ENCODE data around the gene RIN1.

DNA sequence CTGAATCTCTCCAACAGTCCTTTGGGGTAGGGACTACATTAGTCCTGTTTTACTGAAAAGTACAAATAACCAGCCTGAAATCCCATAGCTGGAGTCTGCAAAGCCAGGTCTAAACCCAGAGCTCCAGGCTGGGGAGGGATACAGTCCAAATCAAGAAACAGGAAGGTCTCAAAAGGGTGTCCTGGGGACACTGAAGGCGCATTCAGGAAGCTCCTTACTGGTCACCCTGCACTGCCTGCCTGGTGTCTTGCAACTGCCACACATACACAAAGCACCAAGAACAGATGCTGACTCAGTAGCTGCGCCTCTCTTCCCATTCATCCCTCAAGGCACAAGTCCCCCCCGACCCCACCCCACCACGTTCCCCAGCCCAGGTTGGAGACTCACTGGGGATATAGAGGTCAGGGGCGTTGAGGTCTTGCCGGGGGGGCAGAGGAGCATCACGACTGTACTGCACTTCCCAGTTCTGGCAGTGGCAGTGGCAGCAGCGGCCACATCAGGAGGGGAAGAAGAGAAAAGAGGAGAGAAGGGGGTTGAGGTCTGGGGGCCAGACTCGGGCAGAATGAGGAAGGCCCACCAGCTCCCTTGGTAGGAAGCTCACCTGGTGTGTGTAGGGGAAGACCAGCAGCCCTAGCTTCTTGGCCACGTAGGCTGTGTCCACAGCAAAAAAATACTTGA lies 48.9 kb downstream of the RIN1 start:
- TF ChIP-seq CTCF (IDR thresholded peaks at IDR 0.05) (no peak), POLR2A (IDR thresholded peaks at IDR 0.05) (no peak), POLR2AphosphoS5 (IDR thresholded peaks at IDR 0.05) (no peak)

All from prostate gland (tissue), 2 donors.